K562 (cell line): ENCODE results near the gene ZBTB24. TPM values are rescaled to one million over a fixed set of nuclear protein-coding genes. Genes with fewer than 3 reads are reported as not detected.

Experiments used
- ATAC-seq: fragments of 200-7000 bp; cut with Tn5 transposase; 3 replicates; pipeline ENCODE4 v1.9.1; 2020; ENCODE audit warnings: moderate library complexity
- BruUV-seq: library from RNA; stranded (reverse); fragments of 400-500 nt; replicated peaks from 2 replicates; lab custom pipeline; 2021; lab: Mats Ljungman, UMichigan
- CTCF ChIA-PET: fragments of 300-600 bp; formaldehyde crosslinking; extraction: SDS; loops from one replicate; lab custom pipeline; 2021; ENCODE audit warnings: low intra/inter-chr PET ratio; lab: Yijun Ruan, JAX
- POLR2A ChIA-PET: fragments of 300-600, 350-650 bp; sonication (Branson Sonifier 250); formaldehyde crosslinking; extraction: SDS; loops from one replicate; lab custom pipeline; 2021; ENCODE audit warnings: antibody characterized with exemption, inconsistent platforms; lab: Yijun Ruan, JAX
- DNase-seq, 4 experiments: peaks; one replicate each; pipeline versions ENCODE4 v3.0.0 to v3.0.0-alpha.2; 2011 to 2018; ENCODE audit warnings: low spot score in 3 of 4, mixed read lengths in 3 of 4; ENCODE audit errors: extremely low read depth in 1 of 4
- FAIRE-seq: peaks from 2 replicates; lab custom pipeline; 2011; peaks lifted over from hg19 to GRCh38; lab: Jason Lieb, UNC
- H2AFZ ChIP-seq: 2 replicates; pipeline ENCODE4 v1.6.0; 2011; ENCODE audit warnings: low read depth, low read length, control low read depth, inconsistent platforms
- H3K27ac ChIP-seq: fragments of 200-600 bp; 3 replicates; pipeline ENCODE4 v1.8.0; 2011; ENCODE audit warnings: low read depth, mild to moderate bottlenecking, control low read depth, inconsistent platforms, low read length, moderate library complexity, mixed read lengths; ENCODE audit errors: extremely low read depth
- H3K27me3 ChIP-seq, 2 experiments: fragments of 300-600 bp in 1 of 2; 2 replicates in 1 of 2; 3 replicates in 1 of 2; pipeline versions ENCODE4 v1.6.0 to v1.8.0; 2011; ENCODE audit warnings: inconsistent platforms in 2 of 2, low read length in 2 of 2, mild to moderate bottlenecking in 1 of 2, mixed read lengths in 1 of 2, moderate library complexity in 1 of 2; ENCODE audit not compliant: control insufficient read depth in 2 of 2, insufficient read depth in 2 of 2
- H3K36me3 ChIP-seq: fragments of 300-600 bp; 3 replicates; pipeline ENCODE4 v1.8.0; 2011; ENCODE audit warnings: mild to moderate bottlenecking, low read length, inconsistent platforms; ENCODE audit not compliant: control insufficient read depth, insufficient read depth
- H3K4me1 ChIP-seq, 2 experiments: fragments of 200-600 bp in 1 of 2; replicated peaks in 1 of 2; 2 replicates in 1 of 2; 3 replicates in 1 of 2; pipeline versions ENCODE4 v1.5.1 to v1.8.0; 2011; ENCODE audit warnings: inconsistent platforms in 2 of 2, low read length in 2 of 2, mild to moderate bottlenecking in 1 of 2, mixed read lengths in 1 of 2, moderate library complexity in 1 of 2; ENCODE audit not compliant: control insufficient read depth in 2 of 2, insufficient read depth in 2 of 2
- H3K4me2 ChIP-seq: 2 replicates; pipeline ENCODE4 v1.6.1; 2011; ENCODE audit warnings: low read length, control low read depth, inconsistent platforms, mixed read lengths; ENCODE audit not compliant: insufficient read depth
- H3K4me3 ChIP-seq: fragments of 200-600 bp; sonication (generic), shearing (Covaris generic); 2 replicates; pipeline ENCODE4 v1.5.1; 2016; ENCODE audit warnings: control low read depth, inconsistent platforms
- H3K79me2 ChIP-seq: fragments of 200-600 bp; 3 replicates; pipeline ENCODE4 v1.8.0; 2011; ENCODE audit warnings: low read length, inconsistent platforms; ENCODE audit not compliant: control insufficient read depth, insufficient read depth
- H3K9ac ChIP-seq, 2 experiments: 2 replicates each; pipeline versions ENCODE4 v1.6.0 to v1.6.1; 2011; ENCODE audit warnings: low read depth in 2 of 2, low read length in 2 of 2, control low read depth in 1 of 2, inconsistent platforms in 1 of 2, mild to moderate bottlenecking in 1 of 2, mixed read lengths in 1 of 2; ENCODE audit not compliant: insufficient read depth in 1 of 2
- H3K9me1 ChIP-seq: one replicate; pipeline ENCODE4 v1.6.0; 2011; ENCODE audit warnings: inconsistent platforms, mild to moderate bottlenecking, low read length, moderate library complexity; ENCODE audit not compliant: control insufficient read depth, insufficient read depth
- H3K9me3 ChIP-seq: replicated peaks from 2 replicates; pipeline ENCODE4 v1.5.1; 2011; ENCODE audit warnings: low read depth, low read length, inconsistent platforms; ENCODE audit not compliant: control insufficient read depth, insufficient read depth
- H4K20me1 ChIP-seq: replicated peaks from 2 replicates; pipeline ENCODE4 v1.6.1; 2011; ENCODE audit warnings: low read length, inconsistent platforms, mixed read lengths; ENCODE audit not compliant: control insufficient read depth, insufficient read depth
- TSHZ1 ChIP-seq: fragments of 250-450 bp; sonication (Bioruptor Pico); IDR thresholded peaks from 2 replicates; pipeline ENCODE4 v1.4.0; 2020; ENCODE audit warnings: mild to moderate bottlenecking, moderate library complexity
- YBX1 ChIP-seq: fragments of 450-650 bp; IDR thresholded peaks from 2 replicates; pipeline ENCODE4 v1.7.1; 2016; ENCODE audit warnings: mild to moderate bottlenecking
- ZMIZ1 ChIP-seq, 2 experiments: fragments of 150-350 bp in 1 of 2; IDR thresholded peaks; 2 replicates each; pipeline ENCODE4 v1.6.1; 2012 to 2016; ENCODE audit warnings: low read depth in 2 of 2, low read length in 2 of 2, mild to moderate bottlenecking in 1 of 2, moderate library complexity in 1 of 2
- ZNF282 ChIP-seq: sonication (generic); formaldehyde crosslinking; IDR thresholded peaks from 2 replicates; pipeline ENCODE4 v1.8.1; 2023; ENCODE audit warnings: missing genetic modification reagents
- ZNF668 ChIP-seq: fragments of 250-450 bp; sonication (Bioruptor Pico); IDR thresholded peaks from 2 replicates; pipeline ENCODE4 v1.8.0; 2022; ENCODE audit warnings: mild to moderate bottlenecking, inconsistent platforms
- WGBS: fragments of 100-300 bp; shearing (Covaris generic); methylation state at CpG from one replicate; pipeline ENCODE4 v1.1.6; 2016; ENCODE audit warnings: low coverage, mixed read lengths; ENCODE audit not compliant: insufficient coverage; ENCODE audit errors: missing lambda C conversion rate; 5-methylcytosine and 5-hydroxymethylcytosine counted together
- in situ Hi-C: fragments of 300-500 bp; cut with MboI; formaldehyde crosslinking; loops from 4 replicates; pipeline ENCODE4 v1.15.0; 2018; ENCODE audit warnings: inconsistent platforms, mixed read lengths
- intact Hi-C: fragments of 100-400 bp; cut with micrococcal nuclease; formaldehyde crosslinking; loops from 2 replicates; pipeline ENCODE4 v1.14.2; 2022
- polyA plus RNA-seq, 8 experiments: library from polyadenylated mRNA; depleted of rRNA in 4 of 8; stranded (reverse) in 5 of 8; unstranded in 3 of 8; fragments of >200 nt; fragmentation: Nextera tagmentation in 2 of 8; fragmentation: Illumina TruSeq in 1 of 8; extraction: Ambion mirVana in 2 of 8; extraction: Trizol in 1 of 8; gene quantifications; 2 replicates each; pipeline versions ENCODE4 v1.2.1 to v1.2.3, GENCODE V29; 2011 to 2014; ENCODE audit warnings: inconsistent platforms in 1 of 8, missing spikeins in 1 of 8
- total RNA-seq, 7 experiments: library from RNA; depleted of rRNA in 6 of 7; stranded (reverse); fragments of >200 nt in 6 of 7; fragmentation: Illumina TruSeq in 2 of 7; extraction: Trizol in 2 of 7; gene quantifications; 2 replicates each; pipeline versions ENCODE4 v1.2.1 to v1.2.3, GENCODE V29; 2011 to 2021; ENCODE audit warnings: low replicate concordance in 1 of 7

Gene ZBTB24
- total and polyA plus RNA-seq, 9 of the 15 experiments (the other 6 are each of a cell fraction or from before 2014, with no cell fraction given), result 2.0 to 16.7 (median 8.3) TPM

- FAIRE-seq (no peak), ATAC-seq (no peak), DNase-seq (no peak)
- Histone ChIP-seq H3K4me1 (peaks cover 22 to 26% of the 10 kb centered on the region in 2 experiments), H3K36me3 (peaks cover 27% of the 10 kb centered on the region), H2AFZ (peak overlapping the region; percentile 98), H3K4me3 (peak overlapping the region; percentile 40), H3K9ac (peak overlapping the region; percentile 57 to 66; a peak in 3 of 4 replicates), H3K4me2 (peak overlapping the region; percentile 88), H3K27ac (no peak overlapping the region), H3K79me2 (peaks cover 41% of the 10 kb centered on the region), H3K9me1 (no peaks in the 10 kb centered on the region), H3K27me3 (no peaks in the 10 kb centered on the region), H3K9me3 (no peaks in the 10 kb centered on the region), H4K20me1 (no peaks in the 10 kb centered on the region)
- BruUV-seq, result no TSS peak
- in situ Hi-C loops, result no loop called here
- ChIA-PET POLR2A (interaction anchor here (1.7 kb wide), 1 partner anchor 23 kb away, joined by 5 read pairs; no protein-coding TSS in a partner anchor), CTCF (no interaction called here)
- intact Hi-C loops, result no loop called here
- 0% methylated on average over 6 of the region's 6 CpGs for WGBS
- TF ChIP-seq ZMIZ1 (IDR thresholded peaks at IDR 0.05; ENCODE audit: low read depth in 2 of 2, low read length in 2 of 2), result no peak
- TF ChIP-seq TSHZ1 (CRISPR knock-in tag), result no peak
- no peak for TF ChIP-seq ZNF282 (CRISPR knock-in tag)
- no peak for TF ChIP-seq ZNF668 (CRISPR knock-in tag)
- TF ChIP-seq YBX1, result no peak
These were observed 677 bp upstream of the ZBTB24 start for GRCh38 chr6:109483735-109484057.
